SH-SY5Y (cell line): Measurements from ENCODE around the gene DSCAML1.

Source experiments
- GATA2 ChIP-seq: IDR thresholded peaks from 2 replicates; pipeline ENCODE4 v1.6.1; 2011; ENCODE audit warnings: mild to moderate bottlenecking, low read depth, low read length
- GATA3 ChIP-seq: IDR thresholded peaks from 2 replicates; pipeline ENCODE4 v1.6.1; 2011; ENCODE audit warnings: low read depth, mild to moderate bottlenecking, low read length, moderate library complexity

DNA sequence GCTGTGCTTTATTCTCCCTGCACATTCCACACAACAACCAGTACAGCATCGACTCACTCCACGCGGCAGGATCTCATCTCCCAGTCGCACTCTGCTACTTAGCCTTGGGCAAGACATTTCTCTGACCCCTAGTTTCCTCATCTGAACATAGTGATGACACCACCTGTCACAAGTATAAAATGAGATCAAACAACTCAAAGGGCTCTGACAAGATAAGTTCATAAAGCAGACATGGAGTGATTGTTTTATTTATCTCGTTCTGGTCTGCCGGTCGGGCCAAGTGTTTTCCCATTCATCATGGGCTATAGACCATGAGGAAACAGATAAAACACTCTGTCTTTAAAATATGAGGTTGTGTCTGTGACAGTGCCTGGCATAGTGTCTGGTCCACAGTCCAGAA lies 35.0 kb downstream of the DSCAML1 start:
- TF ChIP-seq GATA2 (peak; percentile 56; the same call in 1 of the 2 replicates), GATA3 (peak; percentile 54; the same call in 1 of the 2 replicates)
